Measurements from ENCODE around the gene MALAT1. TPM values are rescaled to one million over a fixed set of nuclear protein-coding genes. Genes with fewer than 3 reads are reported as not detected.
A peak's percentile ranks its signal among the peaks of the same experiment; 100 is the strongest.

MALAT1 gene
- total and polyA plus RNA-seq, 10 of the 15 experiments (the other 5 are each of a cell fraction or from before 2014, with no cell fraction given), result 448 to 8,160 (median 2,019) TPM

- TF ChIP-seq CUX1 (IDR thresholded peaks at IDR 0.05; ENCODE audit: insufficient replicate concordance, low read depth, low read length) (no peak), ZSCAN29 (IDR thresholded peaks at IDR 0.05) (peak; percentile 45; the same call in 1 of the 2 replicates), TARDBP (IDR thresholded peaks at IDR 0.05; ENCODE audit: borderline replicate concordance) (peak; percentile 96), ZNF217 (IDR thresholded peaks at IDR 0.05) (no peak), ASH2L (IDR thresholded peaks at IDR 0.05; ENCODE audit: borderline replicate concordance, low read depth) (no peak), IRF5 (IDR thresholded peaks at IDR 0.05; ENCODE audit: borderline replicate concordance) (no peak), ZNF24 (IDR thresholded peaks at IDR 0.05) (peak; percentile 82), MTA3 (IDR thresholded peaks at IDR 0.05; ENCODE audit: borderline replicate concordance, low read length) (no peak), RELB (IDR thresholded peaks at IDR 0.05; ENCODE audit: low read depth) (peak; percentile 63), BHLHE40 (IDR thresholded peaks at IDR 0.05; ENCODE audit: borderline replicate concordance in 1 of 2, low read depth in 2 of 2, low read length in 1 of 2) (peak; percentile 77 to 81), TBL1XR1 (IDR thresholded peaks at IDR 0.05; ENCODE audit: low read depth, low read length) (peak; percentile 92), ZNF274 (IDR thresholded peaks at IDR 0.05; ENCODE audit: insufficient read depth, insufficient read length) (no peak), SMAD5 (IDR thresholded peaks at IDR 0.05; ENCODE audit: low read depth) (peak; percentile 100), NR2C2 (IDR thresholded peaks at IDR 0.05; ENCODE audit: borderline replicate concordance, control insufficient read depth, insufficient read length, low read depth) (no peak), SMARCA5 (IDR thresholded peaks at IDR 0.05) (peak; percentile 86), MYC (IDR thresholded peaks at IDR 0.05; ENCODE audit: insufficient read depth, insufficient read length, insufficient replicate concordance, low read length, severe bottlenecking) (no peak), EZH2 (IDR thresholded peaks at IDR 0.05; ENCODE audit: borderline replicate concordance, control insufficient read depth, low read depth, low read length) (no peak), ATF2 (IDR thresholded peaks at IDR 0.05; ENCODE audit: low read length) (no peak), EGR1 (IDR thresholded peaks at IDR 0.05; ENCODE audit: borderline replicate concordance in 1 of 2, low read depth in 2 of 2, low read length in 2 of 2) (peak in 1 of 2 experiments; percentile 90; a peak in 2 of 3 replicates), ZNF622 (IDR thresholded peaks at IDR 0.05) (no peak)
Measured at GRCh38 chr11:65498977-65499712, at the start of gene MALAT1 (continued).

All from GM12878 (cell line).